ENCODE measurements around the gene LUZP2. TPM values are rescaled to one million over a fixed set of nuclear protein-coding genes. Genes with fewer than 3 reads are reported as not detected.

Gene LUZP2
- total RNA-seq, 6 donors from 2014 or later = 0.20 to 0.46 (median 0.23) TPM; not detected in 3

- Histone ChIP-seq H3K36me3 (no peaks in the 10 kb centered on the region), H3K4me1 (no peaks in the 10 kb centered on the region), H3K27ac (no peak overlapping the region), H3K27me3 (no peaks in the 10 kb centered on the region), H3K4me3 (no peak overlapping the region), H3K9me3 (no peaks in the 10 kb centered on the region)
- ATAC-seq (ENCODE audit: low FRiP score in 2 of 2) (no peak), DNase-seq (no peak)
- WGBS, 2 donors = 61 to 68% methylated on average over 4 of the region's 4 CpGs
- TF ChIP-seq POLR2AphosphoS5 (IDR thresholded peaks at IDR 0.05) (no peak), EP300 (IDR thresholded peaks at IDR 0.05) (no peak), POLR2A (IDR thresholded peaks at IDR 0.05) (no peak), CTCF (IDR thresholded peaks at IDR 0.05) (no peak)
These were observed 63.5 kb downstream of the LUZP2 start for GRCh38 chr11:24560324-24560723.

- no peaks in the 10 kb centered on the region for H3K9me3 ChIP-seq
- no peak overlapping the region for H3K27ac ChIP-seq
- ATAC-seq (ENCODE audit: low FRiP score in 2 of 2) = no peak
- no peaks in the 10 kb centered on the region for H3K36me3 ChIP-seq
- no peaks in the 10 kb centered on the region for H3K27me3 ChIP-seq
- H3K4me3 ChIP-seq = no peak overlapping the region
- H3K4me1 ChIP-seq = no peaks in the 10 kb centered on the region
- no peak for DNase-seq
- TF ChIP-seq CTCF (IDR thresholded peaks at IDR 0.05) (no peak), POLR2AphosphoS5 (IDR thresholded peaks at IDR 0.05) (no peak), POLR2A (IDR thresholded peaks at IDR 0.05) (no peak)
These were observed 70.5 kb downstream of the LUZP2 start for GRCh38 chr11:24567380-24567779.

GRCh38 chr11:24572376-24572775 is 75.5 kb downstream of the LUZP2 start:
- DNase-seq = no peak
- TF ChIP-seq CTCF (IDR thresholded peaks at IDR 0.05) = no peak
- no peak for TF ChIP-seq POLR2A (IDR thresholded peaks at IDR 0.05)
- TF ChIP-seq EP300 (IDR thresholded peaks at IDR 0.05) = no peak
- TF ChIP-seq POLR2AphosphoS5 (IDR thresholded peaks at IDR 0.05) = no peak
- Histone ChIP-seq H3K27me3 (no peaks in the 10 kb centered on the region), H3K9me3 (no peaks in the 10 kb centered on the region), H3K36me3 (no peaks in the 10 kb centered on the region), H3K4me3 (no peak overlapping the region), H3K4me1 (no peaks in the 10 kb centered on the region), H3K27ac (no peak overlapping the region)
- WGBS, 2 donors = 74 to 93% methylated on average over 1 of the region's 1 CpG
- ATAC-seq (ENCODE audit: low FRiP score in 2 of 2) = no peak

DNA sequence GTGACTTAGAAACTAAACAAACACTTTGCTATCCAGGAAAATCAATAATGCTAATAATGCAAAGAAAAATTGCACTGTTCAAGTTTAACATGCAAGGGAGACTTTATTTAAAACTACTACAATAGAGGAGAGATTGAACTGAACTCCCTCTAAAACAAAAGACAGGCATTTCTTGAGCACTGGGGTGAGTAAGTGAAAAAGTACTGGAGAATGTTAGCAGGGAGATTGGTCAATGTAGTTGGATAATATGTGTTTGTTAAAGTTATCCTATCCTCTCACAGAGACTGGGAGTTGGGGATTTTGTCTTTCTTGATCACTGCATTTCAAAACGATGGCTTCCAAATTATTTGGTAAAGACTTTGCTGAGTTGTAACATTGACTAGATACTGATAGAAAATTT is 77.6 kb downstream of the LUZP2 start:
- H3K27ac ChIP-seq = no peak overlapping the region
- no peak overlapping the region for H3K4me3 ChIP-seq
- H3K9me3 ChIP-seq = no peaks in the 10 kb centered on the region
- ATAC-seq (ENCODE audit: low FRiP score in 2 of 2) (no peak), DNase-seq (no peak)
- no peaks in the 10 kb centered on the region for H3K36me3 ChIP-seq
- no peaks in the 10 kb centered on the region for H3K4me1 ChIP-seq
- WGBS, 2 donors = 83 to 84% methylated on average over 1 of the region's 1 CpG
- TF ChIP-seq CTCF (IDR thresholded peaks at IDR 0.05) (no peak), POLR2AphosphoS5 (IDR thresholded peaks at IDR 0.05) (no peak), EP300 (IDR thresholded peaks at IDR 0.05) (no peak), POLR2A (IDR thresholded peaks at IDR 0.05) (no peak)
- no peaks in the 10 kb centered on the region for H3K27me3 ChIP-seq

- ATAC-seq (ENCODE audit: low FRiP score in 2 of 2) = peak in 1 of 2 donors; percentile 44
- TF ChIP-seq POLR2AphosphoS5 (IDR thresholded peaks at IDR 0.05) (no peak), EP300 (IDR thresholded peaks at IDR 0.05) (no peak), CTCF (IDR thresholded peaks at IDR 0.05) (no peak), POLR2A (IDR thresholded peaks at IDR 0.05) (no peak)
These were observed 78.5 kb downstream of the LUZP2 start for GRCh38 chr11:24575392-24575791.

More at GRCh38 chr11:24575392-24575791, 78.5 kb downstream of the LUZP2 start:
- Histone ChIP-seq H3K4me1 (no peaks in the 10 kb centered on the region), H3K27ac (no peak overlapping the region), H3K4me3 (no peak overlapping the region), H3K36me3 (no peaks in the 10 kb centered on the region), H3K9me3 (no peaks in the 10 kb centered on the region), H3K27me3 (no peaks in the 10 kb centered on the region)
- no peak for DNase-seq
- WGBS, 2 donors = 68% methylated on average over 2 of the region's 2 CpGs
